NOMO-1 (cell line): ENCODE results near the gene CRACDL.
A peak's percentile ranks its signal among the peaks of the same experiment; 100 is the strongest.

Source experiments
- DNase-seq, 2 experiments: peaks; one replicate each; lab custom pipeline; 2025; ENCODE audit not compliant: unreplicated experiment in 2 of 2; lab: John Stamatoyannopoulos, UW

Gene CRACDL

DNA sequence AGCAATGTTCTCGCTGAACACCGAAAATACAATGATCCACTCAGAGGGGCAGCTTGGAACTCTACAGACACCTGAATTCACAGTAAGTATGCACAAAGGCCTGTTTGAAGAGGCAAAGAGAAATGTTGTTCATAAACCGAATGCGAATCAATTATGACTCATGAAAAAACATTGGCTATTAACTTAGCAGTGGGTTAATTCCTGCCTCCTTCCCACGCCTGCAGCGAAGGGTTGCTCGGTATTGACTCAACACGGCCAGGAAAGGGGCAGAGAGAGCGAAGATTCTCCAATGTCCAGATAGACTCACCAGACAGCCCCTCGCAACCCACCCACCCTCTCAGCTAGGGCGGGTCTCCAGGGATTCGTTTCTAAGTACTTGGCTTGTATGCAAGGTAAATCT, 9.4 kb downstream of the CRACDL start:
- DNase-seq: no peak

DNA sequence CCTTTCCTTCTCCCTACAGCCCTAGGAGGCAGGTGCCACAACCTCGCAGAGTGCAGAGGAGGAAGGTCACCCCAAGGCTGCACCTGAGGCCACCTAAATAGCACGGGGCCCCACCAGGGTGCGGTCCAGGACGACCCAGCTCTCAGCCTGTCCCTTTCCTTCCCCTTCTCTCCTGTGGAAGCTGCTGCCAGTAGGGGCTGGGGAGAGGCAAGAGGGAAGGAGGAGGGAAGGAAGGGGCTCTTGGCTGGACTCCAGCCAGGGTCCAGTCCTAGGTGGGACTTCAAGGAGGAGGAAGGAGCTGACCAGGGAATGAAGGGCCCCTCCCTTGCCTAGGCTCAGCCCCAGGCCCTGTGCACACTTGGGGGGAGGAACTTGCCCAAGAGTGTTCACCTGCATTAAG, 11.1 kb downstream of the CRACDL start:
- DNase-seq: no peak

DNA sequence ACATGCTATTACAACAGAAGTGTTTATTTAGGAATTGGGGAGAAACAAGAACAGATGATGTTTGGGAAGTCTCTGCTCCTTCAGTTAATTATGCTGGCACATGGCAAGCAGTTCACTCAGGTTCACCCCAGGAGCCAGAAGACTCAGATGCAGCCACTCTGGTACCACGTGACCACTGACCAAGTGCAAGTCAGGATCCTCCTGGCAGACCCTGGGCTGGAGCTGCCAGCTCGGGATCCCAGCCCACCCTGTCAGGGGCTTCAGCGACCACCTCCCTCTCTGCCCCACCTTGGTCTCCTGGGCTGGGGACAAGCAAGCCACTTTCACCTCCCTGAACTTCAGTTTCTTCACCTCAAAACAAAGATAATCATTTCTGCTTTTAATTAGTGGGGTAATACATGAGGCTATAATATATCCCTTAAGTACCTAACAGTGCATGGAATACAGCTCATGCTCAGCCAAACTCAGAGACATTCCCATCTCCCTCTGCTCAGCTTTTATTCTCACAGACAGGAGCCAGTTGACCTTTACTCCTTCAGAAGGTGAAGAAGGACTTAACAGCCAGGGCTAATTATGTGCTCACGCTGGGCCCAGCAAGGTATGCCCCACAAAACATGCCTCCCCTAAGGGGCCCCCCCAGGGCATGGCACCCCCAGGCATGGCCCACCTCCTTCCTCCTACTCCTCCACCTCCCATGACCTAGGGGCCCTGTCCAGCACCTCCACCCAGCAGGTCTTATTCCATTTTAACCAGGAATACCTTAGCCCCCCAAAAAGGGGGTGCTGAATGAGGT, 11.8 kb downstream of the CRACDL start:
- no peak for DNase-seq

DNA sequence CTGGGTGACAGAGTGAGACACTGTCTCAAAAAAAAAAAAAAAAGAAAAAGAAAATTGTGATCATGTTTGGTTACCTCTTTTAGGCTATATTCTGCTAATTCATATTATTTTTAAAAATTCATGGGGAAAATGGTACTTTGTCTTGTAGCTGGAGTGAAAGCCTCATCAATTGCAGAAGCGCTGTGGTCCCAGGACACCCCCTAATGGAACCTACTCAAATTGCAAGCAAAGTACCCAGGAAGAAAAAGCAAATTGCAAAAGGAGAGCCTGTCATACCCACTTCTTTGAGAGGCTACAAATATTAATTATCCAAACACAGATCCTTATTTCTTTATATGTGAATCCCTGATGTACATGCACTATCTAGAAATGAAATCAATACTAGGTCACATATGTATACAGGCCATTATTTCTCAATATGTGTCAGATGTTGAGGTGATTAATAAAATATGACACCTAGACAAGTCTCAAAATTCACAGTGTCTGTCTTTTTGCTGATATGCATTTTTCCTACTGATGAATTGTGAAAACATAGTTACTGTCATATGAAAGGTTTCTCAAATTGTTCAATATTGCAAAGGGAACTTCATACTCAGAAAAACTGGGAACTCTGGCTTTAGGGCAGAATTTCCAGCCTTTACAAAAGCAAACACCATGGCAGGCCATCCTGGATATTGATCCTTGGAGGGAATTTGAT, 12.6 kb downstream of the CRACDL start:
- no peak for DNase-seq

DNA sequence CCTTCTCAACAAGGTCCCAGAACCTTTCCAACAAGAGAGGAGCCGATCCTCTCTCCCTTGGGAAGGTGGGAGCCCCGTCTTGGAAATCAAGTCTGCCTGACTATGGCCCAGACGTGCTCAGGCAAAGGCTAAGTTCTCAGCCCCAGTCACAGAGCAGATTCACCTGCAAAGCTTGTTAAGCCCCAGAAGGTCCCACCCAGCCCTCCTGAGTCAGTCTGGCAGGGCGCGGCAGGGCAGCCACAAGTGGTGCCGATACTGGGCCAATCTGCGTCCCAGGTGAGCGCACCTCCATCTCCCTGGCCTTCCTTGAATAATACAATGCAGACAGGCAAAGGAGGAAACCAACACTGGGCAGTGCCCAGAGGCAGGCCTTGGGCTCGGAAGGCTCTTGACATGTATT, 15.0 kb downstream of the CRACDL start:
- no peak for DNase-seq

DNA sequence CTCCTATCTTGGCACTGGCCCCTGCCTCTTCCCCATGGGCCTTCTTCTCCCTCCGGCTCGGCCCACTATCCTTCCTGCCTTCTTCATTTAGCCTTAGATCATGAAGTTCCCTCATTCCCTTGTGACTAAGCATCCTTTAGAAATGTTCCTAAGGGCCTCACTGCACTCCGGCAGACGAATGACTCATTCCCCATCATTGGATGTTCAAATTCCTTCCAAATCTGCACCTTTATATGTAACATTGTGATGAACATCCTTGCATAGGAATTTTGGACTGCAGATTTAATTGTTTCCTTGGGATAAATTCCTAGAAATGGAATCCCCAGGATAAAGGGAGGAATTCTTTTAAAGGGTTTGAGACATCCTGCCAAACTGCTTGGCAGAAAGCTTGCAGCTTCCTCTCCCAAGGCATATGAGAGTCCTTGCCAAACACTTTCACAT, 19.0 kb downstream of the CRACDL start:
- DNase-seq: no peak

DNA sequence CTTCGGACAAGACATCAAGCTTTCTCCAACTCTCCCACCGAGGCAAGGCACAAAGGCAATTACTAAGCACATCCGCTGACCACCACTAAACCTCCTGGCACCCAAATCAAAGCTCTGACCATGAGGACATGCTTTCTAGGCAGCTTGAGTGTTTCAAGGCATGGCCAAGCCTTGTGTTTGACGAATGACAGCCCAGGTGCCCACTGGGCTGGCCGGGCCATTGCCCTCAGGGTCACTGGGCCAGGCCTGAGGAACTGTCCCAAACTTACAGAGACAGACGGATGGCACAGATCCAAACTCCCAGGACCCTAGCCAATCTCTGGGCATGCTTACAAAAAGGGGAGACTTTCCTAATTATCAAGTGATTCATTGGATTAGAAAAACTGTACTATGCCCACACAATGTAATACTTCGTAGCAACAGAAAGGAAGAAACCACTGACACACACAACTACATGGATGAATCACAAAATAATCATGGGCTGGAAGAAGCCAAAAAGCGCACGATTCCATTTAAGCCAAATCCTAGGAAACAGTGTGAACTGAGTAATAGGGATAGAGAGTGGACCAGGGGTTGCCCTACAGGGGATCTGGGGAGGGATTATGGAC, 20.2 kb downstream of the CRACDL start:
- DNase-seq: no peak

DNA sequence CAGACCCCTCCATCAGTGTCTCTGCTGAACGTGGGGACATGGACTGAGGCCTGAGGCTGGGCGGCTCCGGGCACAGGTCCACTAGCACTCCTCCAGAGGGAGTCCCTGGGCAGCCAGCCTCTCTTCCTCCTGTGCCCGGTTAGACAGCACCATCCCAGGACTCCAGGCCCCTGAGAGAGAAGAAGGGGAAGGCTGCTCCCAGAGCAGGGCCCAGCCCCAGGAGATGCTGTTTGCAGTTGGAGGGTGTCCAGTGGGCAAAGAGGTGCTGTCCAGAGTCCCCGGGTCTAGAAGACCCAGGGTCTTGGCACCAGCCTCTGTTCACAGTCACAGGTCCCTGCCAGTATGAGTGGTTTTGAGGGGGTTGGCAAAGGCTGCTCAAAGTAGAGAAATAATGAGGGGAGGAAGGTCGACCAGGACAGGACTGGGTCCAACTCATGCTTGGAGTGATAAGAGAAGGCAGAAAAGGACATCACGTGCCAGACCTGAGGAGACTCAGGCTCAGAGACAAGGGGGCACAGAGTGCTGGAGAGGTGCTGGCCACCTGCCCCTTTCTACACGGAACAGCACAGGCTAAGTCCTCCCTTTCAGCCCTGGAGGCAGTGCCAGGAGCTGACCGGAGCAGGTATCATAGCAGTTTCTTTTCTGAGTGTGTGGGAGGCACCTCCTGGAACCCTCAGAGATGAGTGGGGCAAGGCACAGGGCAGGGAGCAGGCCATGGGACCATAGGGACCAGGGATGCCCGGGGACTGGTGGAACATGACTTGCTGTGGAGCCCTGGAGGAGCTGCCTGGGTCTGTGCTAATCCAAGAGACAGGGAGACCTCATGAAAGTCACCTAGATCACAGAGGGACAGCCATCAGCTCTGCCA, 21.1 kb downstream of the CRACDL start:
- DNase-seq: no peak

DNA sequence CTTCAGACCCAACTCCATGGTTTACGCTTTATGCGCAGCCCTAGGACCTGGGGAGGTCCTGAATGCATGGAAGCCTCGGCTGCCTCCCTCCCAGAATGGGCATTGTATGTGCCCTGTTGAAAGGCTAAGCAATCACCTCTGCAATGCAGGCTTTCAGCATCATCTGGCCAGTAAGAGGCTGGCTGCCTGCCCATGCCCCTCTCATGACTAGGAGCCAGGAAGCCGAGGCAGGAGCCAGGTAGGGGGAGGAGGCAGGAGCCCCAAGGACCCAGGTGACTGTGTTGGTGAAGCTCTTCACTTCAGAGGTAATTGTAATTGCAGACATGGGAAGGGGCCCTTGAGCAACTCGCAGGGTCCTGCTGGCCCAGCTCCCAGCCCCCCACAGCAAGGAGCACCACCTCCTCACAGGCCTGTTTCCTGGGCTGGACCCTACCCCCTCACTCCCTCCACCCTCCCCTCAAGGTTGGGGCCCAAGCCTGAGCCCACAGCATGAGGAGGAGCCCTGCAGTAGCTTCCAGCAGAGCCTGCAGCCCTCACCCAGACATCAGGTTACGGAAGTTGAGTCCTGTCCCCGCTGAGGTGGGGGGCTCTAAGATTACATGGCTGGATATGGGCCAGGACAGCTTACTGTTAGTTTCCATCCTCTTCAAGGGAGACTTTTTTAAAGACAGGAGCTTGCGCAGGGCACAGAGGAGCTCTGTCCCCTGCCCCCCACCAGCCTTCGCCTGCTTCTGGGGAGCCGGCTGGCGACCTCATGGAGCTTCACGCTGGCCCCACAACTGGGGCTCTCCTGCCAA, 21.9 kb downstream of the CRACDL start:
- no peak for DNase-seq

DNA sequence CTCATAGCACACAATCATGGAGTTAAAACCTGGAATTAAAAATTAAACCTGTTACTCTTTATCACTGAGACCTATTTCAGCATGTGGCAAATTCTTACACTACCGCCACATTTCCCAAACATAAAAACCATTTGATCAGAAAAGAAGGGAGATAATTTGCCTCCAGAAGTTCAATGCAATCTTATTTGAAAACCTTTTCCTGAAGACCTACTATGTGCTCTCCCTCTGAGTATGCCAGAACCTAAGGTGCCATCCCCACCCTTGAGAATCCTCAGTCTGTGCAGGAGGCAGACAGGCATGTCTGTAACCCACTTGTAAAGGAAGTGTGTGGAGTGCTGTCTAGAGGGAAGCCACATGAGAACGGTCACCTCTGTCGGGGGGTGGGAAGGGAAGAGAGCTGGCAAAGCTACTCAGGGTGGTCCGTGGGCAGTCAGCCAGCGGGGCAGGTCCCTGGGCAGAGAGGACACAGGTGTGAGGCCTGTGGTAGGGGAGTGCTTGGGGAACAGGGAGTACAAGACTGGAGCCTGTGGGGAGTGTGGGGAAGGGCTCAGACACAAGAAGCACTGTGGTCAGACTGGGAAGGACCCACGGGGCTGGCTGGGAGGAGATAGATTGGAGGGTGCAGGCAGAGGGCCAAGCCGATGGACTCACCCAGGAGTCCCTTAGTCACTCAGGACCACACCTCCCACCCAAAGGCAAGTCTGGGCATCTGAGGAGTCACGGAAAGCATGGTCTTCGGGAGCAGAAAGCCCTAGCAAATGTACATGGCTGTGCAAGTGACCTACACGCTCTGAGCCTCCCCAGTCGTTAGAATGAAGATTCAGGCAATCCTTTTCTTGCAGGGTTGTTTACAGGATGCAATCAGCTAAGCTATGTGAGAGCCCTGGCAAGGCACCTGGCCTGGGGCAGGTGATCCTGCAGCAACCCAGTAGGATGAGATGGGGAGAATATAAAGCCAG, 22.8 kb downstream of the CRACDL start:
- DNase-seq: no peak

DNA sequence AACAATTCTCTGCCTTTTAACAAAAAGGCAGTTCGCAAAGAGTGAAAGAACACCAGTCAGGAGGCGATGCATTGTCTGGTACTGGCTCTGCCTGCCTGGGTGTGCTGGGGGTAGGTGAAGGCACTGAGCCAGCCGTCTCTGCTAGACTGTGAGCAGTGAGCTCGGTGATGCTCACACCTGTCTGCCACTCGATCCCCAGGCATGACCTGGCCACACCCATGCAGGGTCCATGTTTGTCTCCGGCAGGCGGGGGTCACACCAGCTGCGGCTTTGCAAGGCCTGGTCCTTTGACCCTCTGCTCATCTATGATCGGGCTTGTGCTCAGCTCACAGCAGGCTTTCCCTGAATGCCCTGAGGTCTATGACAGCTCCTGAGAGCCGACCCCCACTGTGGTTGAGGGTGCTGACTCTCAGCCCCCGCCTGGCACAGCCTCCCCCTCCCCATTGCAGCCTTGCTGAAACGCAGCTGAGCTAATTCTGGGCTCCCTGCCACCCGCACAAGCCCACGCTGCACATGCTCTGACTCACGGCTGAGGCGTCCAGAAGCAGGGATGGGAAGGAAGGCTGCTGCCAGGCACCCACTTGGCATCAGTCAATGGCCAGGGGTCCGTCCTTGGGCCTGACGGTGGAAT, 23.7 kb downstream of the CRACDL start:
- DNase-seq: no peak

DNA sequence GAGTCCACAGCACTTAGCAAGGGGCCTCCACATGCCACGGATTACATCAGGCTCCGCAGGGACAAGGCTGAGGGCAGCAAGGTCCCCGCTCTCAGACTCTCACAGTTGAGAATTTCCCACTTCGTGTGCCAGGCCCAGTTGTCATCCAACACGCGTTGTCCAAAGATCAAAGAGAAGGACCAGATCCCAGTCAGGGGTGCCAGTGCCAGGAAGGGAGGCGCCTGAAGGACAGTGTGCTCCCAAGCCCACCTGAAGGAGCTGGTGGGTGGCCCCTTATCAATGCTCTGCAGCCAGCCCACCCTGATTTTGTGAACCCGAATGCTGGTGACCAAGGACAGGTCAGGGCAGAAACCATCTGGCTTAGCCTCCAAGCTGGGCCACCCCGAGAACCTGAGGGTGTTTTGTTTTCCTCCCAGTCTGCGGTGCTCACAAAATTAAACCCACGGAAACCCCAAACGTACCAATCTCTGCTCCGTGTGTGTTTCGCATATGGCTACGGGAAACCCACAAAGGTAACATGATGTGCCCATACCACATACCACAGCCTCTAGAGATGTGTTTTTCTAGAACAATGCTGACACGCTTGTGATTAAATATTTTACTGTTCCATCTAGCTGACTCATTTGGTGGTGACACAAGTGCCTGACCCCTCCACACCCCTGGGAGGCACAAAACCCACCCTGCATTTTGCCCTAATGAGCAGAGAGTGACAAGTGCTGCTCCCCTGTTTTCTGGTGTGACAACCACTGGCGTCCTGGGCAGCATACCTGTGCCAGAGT, 24.5 kb downstream of the CRACDL start:
- DNase-seq: no peak

DNA sequence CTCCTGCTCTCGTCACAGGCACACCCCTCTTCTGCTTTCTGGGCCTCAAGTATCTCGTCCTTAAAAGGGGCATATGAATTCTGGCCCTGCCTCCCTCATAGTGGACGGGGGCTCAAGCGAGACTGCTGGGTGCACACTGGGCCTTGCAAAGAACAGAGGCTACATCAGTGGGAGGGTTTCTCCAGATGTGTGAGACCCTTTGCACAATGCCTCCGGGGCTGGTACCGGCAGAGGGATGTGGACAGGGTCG, 25.0 kb downstream of the CRACDL start:
- no peak for DNase-seq

DNA sequence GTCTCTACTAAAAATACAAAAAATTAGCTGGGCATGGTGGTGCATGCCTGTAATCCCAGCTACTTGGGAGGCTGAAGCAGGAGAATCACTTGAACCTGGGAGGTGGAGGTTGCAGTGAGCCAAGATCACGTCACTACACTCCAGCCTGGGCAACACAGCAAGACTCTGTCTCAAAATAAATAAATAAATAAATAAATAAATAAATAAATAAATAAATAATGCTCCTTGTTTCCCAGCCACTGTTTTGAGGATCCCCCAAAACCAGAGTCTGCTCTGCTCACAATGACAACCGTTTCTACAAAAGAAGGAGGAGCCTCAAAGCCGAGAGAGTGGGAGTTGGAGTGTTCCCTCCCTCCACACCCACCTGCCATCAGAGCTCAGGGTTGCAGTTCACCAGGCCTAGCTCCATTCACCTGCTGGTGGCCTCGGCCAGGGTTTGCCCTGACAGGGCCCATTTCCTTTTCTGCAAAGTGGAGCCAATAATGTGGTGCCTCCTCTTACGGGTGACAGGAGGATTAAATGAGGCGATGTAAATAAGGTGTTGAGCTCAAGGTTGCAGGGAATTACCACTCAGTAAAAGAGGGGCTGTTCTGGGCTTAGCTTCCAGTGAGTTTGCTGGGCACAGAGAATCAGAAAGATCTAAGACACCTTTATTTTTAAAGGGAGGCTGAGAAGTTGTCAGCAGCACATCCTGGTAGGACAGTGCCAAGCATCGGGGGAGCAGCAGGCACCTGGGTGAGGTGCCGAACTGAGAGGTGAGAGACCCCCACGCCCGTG, 25.5 kb downstream of the CRACDL start:
- no peak for DNase-seq

DNA sequence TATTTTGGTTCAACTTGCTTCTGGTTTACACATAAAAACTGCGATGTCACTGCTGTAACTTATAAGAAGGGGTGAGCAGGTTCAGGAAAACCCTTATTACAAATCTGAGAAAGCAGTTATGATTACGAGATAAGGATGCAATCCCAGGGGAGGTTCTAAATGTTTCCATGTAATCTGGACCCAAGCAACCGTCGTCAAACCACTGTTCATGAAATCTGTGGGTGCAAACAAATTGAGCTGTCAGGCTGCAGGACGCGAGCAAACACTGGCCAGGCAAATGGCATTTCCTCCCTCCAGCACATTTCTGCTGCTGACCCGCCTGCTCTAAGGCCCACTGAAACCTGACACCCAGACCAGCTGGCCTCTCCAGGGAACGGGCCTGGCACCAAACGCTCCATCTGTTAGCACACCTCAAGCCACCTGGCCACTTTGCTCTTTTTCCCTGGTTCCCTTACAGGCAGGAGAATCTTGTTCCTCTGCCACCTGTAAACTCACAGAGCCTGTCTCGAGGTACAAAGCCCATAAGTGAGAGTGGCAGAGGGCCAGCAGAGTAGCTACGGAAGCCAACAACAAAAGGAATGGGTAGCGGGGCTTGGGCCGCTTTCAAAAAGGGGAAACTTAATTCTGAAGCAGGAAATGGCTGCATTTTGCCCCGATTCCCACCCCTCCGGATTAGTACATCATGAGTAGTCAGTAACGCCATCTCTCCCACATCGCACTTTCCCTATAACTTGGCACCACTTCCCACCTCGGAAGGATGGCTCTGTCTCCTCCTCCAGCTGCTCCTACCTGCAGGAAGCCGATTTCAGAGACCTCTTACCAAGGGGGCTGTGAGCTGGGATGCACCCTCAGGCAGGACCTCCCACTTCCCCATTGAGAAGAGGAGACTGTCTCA, 26.5 kb downstream of the CRACDL start:
- DNase-seq: peak; percentile 19 to 73

DNA sequence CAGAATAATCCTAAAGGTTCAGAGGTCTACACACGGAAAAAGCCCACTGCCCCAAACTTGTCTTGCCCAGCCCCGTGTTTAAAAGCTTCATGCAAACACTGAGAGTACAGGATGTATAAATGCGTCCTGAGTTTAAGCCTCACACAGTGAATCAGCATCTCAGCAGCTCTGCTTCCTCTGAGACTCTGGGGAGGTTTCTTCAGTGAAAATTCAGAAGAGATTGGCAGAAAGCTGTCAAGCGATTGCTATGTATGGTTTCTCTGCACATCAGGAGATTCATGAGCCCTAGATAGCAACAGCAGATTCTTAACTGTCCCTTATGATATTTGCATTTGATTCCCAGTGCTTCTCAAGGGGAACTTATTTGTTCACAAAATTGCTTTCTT, 27.1 kb downstream of the CRACDL start:
- DNase-seq: peak; percentile 28 to 73
